ENCODE measurements around the gene MAD1L1. TPM values are rescaled to one million over a fixed set of nuclear protein-coding genes. Genes with fewer than 3 reads are reported as not detected.
A peak's percentile ranks its signal among the peaks of the same experiment; 100 is the strongest.
"Not testable (repeated sequence)": the region's sequence is repeated elsewhere in the genome, so short reads cannot be mapped to it uniquely, and the experiment has no call there.

MAD1L1 gene
- total RNA-seq, 1 donor from 2014 or later = 40.9 TPM

GRCh38 chr7:2036786-2037185 is 196.0 kb downstream of the MAD1L1 start:
- DNase-seq (ENCODE audit: low read depth) = no peak

GRCh38 chr7:2036201-2036600 is 196.5 kb downstream of the MAD1L1 start:
- DNase-seq (ENCODE audit: low read depth) = not testable (repeated sequence)

DNA sequence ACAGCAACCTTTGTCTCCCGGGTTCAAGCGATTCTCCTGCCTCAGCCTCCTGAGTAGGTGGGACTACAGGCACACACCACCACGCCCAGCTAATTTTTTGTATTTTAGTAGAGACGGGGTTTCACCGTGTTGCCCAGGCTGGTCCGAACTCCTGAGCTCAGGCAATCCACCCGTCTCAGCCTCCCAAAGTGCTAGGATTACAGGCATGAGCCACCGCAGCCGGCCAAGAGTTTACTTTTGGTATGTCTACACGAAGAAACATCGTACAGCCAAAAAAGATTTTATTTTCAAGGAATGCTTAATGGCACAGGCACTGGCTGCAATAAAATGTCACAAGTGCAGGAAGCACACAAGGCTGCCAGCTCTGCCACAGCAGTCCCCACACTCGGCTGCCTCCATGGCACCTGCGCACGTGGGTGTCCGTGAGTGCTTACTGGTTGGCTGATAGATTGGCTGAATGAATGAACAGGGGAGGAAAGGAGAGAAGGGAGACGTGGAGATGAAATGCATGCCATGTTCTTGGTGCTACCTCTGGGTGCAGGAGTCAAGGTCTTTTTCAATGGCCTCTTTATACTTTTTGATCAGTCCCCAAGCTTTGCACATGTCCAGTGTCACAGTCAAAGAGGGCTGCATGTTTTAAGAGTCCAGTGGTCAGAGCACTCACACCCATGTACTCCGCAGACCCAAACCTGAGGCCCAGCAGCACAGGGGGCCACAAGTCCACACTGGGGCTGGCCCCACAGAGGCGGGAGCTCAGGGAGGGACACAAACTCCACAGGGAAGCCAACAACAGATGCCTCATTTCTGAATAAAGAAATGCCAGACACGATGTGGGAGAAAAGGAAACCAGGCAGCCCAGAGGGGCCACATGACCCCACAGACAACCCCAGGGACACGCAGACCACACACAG is 198.2 kb downstream of the MAD1L1 start:
- DNase-seq (ENCODE audit: low read depth) = no peak

GRCh38 chr7:2033586-2034135 is 199.1 kb downstream of the MAD1L1 start:
- DNase-seq (ENCODE audit: low read depth) = no peak

DNA sequence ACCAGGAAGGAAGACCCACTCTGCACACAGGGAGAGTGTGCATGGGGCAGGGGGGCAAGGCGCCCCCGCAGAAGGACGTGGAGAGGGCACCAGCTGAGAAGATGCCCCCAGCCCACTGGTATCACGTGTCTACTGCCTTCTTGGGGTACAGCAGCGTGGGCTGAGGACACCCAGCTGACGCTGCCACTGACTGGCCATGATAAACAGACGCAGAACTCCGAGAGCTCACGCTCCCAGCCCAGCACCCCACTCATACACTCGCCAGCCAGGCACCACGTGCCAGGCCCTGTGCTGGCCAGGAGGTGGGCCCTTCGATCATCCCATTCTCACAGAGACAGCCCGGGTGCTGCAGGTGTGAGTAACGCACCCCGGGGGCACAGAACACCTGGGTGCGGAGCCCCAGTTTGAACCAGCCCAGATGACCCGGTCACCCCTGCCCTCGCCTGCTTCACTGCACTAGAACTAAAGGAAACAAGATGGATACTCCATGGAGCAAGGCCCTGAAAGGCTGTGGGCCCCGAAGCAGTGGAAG is 199.8 kb downstream of the MAD1L1 start:
- DNase-seq (ENCODE audit: low read depth) = no peak

DNA sequence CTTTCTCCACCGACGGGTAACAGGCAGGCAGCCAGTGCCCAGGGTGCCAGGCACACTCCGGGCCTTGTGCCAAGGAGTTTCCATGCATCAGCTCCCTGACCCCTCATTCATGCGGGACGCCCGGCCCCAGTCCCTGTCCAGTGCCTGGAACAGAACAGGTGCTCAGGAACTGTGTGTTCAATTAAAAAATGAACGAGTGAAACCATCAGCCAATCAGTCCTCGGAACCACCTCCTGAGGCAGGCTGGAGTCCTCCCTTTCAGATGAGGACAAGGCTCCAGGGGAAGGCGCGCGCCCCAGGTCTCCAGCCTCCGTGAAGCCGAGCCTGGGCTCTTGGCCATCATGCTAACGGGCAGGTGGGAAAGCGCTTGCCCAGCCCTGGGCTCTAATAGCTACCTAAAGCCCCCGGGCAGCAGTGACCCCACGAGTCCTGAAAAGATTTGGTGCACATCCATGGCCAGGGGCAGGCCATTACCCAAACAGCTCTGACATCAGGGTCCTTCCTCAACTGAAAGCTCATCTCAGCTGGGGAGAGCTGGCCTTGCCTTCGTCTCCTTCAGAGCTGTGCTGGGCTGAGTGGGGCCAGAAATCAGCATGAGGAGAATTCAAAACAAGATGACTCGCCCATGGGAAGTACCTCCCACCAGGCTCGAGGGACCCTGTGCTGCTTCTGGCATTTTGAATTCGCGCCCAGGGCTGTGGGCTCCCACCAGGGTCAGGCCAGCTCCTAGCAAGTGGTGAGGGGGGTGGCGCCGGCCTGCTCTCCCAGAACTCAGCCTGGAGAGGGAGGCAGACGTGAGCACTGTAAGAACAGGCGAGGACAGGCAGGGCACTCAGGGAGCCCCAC is 200.5 kb downstream of the MAD1L1 start:
- peak; percentile 53 for DNase-seq (ENCODE audit: low read depth)

DNA sequence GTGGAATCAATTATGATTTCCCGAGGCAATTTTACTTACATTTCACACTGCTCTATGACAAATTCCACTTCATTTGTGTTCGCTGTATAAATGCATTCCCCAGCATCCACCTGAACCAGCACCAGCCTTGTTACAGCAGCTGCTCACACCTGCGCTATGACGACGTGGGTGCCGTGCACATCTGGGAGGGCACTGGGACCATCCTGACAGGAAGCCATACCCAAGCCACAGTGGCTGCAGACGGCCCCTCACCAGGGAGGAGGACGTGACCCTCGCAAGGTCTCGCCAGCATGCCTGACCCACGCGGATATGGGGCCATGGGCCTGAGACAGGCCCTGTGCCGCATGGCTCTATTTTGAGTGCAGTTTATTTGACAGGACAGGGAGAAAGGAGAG is 201.3 kb downstream of the MAD1L1 start:
- no peak for DNase-seq (ENCODE audit: low read depth)

DNA sequence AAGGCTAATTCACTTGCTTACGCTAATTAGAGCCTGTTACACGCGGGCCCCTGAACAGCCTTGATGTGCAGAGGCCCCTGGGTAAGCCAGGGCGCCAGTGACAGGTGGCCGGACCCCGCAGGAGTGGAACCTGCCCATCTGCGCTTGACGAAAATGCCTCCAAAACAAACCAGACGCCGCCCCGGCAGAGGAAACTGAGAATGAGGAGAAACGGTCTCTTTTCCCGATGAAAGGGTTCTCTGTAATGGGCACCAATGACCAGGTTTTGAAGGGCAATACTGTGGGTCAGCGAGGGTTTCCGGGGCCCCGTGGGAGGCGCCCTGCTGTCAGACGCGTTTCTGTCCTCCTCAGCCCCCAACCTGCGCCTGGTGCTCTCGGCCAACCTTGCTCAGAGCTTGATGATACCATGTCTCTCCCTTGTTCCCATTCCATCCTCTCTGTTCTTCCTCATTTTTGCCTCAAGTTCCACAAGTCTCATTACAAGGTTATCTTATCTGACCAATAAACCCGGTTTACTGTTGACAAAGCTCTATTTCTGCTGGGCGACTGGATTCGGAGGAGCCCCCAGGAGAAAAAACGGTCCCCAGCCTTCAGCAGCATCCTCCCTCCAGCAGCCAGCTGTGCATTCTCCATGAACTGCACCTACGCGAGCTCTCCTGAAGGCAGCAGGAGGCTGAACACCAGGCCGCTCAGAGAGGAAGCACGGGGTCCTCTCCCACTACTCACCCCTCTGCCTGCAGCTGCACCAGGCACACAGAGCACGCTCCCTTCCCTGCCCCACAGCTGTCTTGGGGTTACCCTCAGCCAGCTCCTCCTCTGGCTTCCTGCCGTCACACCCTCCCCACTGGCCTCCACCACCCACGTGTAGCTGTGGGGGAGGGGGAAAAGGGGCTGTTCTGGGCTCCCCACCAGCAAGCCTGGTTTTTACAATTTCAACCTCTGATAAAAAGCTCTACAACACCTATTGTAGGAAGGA is 202.0 kb downstream of the MAD1L1 start:
- no peak for DNase-seq (ENCODE audit: low read depth)

DNA sequence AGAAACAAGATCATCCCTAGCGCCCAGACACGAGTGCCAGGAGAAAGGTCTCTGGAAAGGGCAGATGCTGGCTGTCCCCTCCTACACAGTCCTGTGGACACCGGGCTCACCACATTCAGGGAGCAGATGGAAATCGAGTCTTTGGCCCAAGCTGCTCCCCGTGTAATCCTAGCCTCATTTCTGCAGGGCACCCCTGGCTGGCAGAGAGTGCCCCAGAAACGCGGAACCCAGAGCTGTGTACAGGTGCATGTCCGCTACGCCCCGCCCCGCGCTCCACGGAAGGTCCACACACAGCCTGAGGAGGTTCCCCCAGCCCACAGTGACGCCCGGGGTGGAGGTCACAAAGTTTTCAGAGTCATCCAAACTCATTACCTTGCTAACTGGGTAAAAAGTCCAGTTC is 202.8 kb downstream of the MAD1L1 start:
- no peak for DNase-seq (ENCODE audit: low read depth)

DNA sequence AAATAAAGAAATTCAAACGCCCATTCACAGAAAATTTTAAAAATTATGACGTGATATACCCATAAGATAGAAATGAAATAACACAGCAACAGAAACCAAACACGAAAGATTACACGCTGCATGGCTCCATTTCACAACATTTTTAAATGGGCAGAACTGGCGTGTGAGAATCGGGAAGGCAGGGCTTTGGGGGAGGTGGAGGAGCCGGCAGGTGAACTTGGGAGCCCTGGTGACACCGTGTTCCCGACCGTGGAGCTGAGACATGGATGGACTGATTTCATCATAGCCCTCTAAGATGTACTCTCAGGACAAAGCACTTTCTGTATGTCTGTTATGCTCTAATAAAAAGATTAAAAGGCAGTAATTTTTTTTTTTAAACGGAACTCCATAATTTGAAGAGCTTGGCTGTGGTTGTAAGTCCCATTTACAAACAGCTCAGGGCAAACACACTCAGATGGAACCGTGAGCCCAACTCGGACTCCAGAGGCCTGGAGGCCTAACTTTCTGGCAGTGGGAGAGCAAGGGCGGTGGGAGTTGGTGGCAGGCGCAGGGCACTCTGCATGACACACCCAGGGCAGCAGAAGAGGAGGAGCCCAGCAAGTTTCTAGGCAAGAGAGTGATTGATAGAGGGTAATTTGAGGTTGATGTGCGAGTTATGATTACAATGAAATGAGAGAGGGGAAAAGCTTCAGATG is 203.4 kb downstream of the MAD1L1 start:
- DNase-seq (ENCODE audit: low read depth) = no peak

DNA sequence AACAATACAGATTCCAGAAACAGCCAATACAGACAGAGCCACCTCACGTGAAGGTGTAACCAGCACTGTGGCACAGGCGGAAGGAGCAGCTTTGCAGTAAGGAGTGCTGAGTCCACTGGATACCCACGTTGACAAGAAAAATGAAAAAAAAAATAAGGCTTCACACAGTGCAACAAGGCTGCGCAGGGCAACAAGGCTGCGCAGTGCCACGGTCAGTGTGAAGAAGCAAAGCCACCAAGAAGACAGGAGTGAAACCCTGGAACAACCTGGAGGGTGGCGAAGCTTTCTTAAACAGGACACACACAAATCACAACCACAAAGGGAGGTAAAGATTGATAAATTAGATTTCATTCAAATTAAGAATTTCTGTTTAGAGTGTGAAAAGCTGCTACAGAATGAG is 204.0 kb downstream of the MAD1L1 start:
- DNase-seq (ENCODE audit: low read depth) = no peak

- DNase-seq (ENCODE audit: low read depth) = no peak
Observed at GRCh38 chr7:2025188-2025587, 207.6 kb downstream of the MAD1L1 start.

DNA sequence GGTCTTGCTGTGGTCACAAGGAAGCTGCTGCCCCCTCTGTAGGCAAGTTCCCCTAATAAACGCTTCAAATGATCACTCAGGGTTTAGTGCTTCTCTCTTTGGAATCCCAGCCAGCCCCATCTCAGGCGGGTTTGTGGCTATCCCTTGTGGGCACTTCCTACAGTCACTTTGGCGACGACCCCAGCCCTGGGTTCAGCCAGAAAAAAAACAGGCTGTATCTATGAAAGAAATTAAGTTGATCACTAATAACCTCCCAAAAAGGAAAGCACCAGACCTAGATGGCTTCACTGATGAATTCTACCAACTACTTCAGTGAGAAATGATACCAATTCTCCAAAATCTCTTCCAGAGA is 208.2 kb downstream of the MAD1L1 start:
- no peak for DNase-seq (ENCODE audit: low read depth)

DNA sequence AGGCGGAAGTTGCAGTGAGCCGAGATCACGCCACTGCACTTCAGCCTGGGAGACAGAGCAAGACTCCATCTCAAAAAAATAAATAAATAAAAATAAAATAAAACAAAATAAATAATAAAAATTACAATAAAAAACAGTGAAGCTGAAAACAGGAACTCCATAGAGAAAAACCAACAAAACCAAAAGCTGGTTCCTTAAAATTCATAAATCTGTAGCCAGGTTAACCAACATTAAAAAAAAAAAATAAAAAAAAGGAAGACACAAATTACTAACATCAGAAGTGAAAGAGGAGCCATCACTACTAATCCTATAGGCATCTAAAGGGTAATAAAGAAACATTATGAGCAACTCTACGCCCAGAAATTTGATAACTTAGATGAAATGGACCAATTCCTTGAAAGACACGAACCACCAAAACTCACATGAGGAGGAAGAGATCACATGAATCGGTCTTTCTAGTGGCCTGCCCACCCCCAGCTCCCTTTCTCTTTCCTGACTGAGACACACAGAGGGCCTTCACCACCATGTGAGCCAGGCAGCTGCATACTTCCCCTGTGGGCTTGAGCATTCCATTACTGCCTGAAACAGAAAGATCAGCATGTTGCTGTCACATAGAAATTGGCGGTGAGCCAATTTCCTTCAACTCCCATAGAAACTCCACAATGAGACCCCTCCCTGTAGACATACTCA is 208.7 kb downstream of the MAD1L1 start:
- DNase-seq (ENCODE audit: low read depth) = peak; percentile 88

DNA sequence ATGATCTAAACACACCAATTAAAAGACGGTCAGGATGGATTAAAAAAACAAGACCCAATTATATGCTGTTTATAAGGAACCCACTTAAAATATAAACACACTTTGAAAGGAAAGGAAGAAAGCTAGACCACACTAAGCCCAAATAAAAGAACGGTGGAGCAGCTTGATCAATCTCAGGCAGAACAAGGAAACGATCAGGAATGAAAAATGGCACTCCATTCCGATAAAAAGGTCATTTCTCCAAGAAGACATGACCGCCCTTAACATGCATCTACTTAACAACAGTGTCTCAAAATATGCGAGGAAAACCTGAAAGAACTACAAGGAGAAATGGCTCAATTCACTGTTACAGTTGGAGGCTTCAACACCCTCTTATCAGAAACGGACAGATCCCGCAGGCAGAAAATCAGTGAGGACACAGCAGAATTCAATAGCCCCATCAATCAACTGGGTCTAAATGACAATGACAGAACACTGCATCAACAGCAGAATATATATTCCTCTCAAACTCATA is 210.0 kb downstream of the MAD1L1 start:
- no peak for DNase-seq (ENCODE audit: low read depth)

DNA sequence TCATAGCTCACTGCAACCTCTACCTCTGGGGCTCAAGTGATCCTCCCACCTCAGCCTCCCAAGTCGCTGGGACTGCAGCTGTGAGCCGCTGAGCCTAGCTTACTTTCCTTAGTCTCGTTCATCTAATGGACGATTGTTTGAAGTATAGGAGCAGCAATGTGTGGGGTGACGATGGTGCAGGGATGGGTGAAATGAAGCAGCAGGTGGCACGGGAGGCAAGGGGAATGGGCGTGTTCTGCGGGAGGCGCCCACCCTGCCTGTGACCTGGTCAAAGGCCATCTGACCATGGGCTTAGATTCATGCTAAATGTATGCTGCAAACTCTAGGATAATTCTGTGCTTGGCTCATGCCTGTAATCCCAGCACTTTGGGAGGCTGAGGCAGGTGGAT is 210.7 kb downstream of the MAD1L1 start:
- DNase-seq (ENCODE audit: low read depth) = no peak

DNA sequence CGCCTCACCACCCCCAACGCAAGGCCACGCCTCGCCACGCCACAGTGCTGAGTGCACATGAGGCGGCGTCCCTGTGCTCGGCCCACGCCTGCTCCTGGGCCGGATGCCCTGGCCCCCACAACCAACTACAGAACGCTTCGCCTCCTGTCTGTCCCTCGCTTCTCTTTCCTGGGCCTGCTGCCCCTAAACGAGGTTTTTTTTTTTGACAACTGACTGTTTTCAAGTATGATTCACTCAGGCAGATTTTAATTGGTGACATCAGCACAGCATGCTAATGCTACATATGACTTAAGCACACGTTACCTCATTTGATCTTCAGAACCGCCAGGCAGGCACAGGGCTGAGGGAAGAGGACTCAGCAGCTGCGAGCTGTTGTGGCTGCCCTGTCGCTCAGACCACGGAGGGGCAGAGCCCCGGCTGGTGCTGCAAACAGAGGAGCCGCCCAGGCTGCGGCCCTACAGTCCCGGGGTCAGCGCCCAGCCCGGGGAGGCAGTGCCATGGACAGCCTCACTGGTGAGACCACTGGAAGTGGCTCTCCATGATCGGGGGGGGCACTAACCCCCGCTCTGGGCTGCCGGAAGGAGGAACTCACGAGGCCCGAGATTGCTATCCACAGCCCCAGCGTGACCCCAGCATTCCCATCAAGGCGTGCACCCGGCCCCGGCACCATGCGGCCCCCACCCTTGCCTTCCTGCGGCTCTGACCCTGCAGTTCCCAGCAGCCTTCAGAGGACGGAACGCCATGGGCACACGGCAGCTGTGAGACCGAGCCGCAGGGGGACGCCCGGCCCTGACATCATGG is 212.8 kb downstream of the MAD1L1 start:
- DNase-seq (ENCODE audit: low read depth) = peak; percentile 98

DNA sequence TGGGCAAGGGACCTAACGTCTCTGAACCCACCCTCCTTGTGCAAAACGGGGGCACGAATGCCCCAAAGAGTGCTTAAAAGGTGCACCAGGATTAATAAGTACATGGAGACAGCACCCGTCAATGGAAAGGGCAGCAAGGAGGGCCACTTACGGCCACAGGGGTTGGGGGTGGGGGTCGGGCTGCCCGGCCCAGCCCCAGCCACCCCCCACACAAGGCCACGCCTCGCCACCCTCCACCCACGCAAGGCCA is 213.4 kb downstream of the MAD1L1 start:
- no peak for DNase-seq (ENCODE audit: low read depth)
